COR-L47 (cell line): ENCODE measurements around the gene CYTH1.
A peak's percentile ranks its signal among the peaks of the same experiment; 100 is the strongest.
"Not testable (repeated sequence)": the region's sequence is repeated elsewhere in the genome, so short reads cannot be mapped to it uniquely, and the experiment has no call there.

Source experiments
- DNase-seq: peaks from one replicate; lab custom pipeline; 2025; lab: John Stamatoyannopoulos, UW

Gene CYTH1

DNA sequence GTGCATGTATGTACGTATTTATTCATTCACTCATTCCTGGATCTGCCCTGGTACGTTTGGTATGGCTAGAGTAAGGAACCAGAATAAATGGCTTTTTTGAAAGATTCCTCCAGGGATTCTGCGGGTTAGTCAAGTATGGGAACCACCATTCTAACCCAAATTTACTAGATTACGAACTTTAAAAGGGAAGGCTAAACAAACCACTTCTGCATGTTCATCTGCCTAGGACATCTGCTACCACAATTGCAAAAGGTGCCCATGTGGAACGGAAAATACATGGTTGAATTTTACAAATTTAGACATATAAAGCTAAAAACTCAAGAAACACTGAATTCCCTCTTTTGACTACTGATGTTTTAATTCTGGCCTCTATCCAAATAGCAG, 22.1 kb downstream of the CYTH1 start:
- DNase-seq, result no peak

GRCh38 chr17:78759203-78759968, 22.7 kb downstream of the CYTH1 start:
- peak; percentile 44 for DNase-seq

DNA sequence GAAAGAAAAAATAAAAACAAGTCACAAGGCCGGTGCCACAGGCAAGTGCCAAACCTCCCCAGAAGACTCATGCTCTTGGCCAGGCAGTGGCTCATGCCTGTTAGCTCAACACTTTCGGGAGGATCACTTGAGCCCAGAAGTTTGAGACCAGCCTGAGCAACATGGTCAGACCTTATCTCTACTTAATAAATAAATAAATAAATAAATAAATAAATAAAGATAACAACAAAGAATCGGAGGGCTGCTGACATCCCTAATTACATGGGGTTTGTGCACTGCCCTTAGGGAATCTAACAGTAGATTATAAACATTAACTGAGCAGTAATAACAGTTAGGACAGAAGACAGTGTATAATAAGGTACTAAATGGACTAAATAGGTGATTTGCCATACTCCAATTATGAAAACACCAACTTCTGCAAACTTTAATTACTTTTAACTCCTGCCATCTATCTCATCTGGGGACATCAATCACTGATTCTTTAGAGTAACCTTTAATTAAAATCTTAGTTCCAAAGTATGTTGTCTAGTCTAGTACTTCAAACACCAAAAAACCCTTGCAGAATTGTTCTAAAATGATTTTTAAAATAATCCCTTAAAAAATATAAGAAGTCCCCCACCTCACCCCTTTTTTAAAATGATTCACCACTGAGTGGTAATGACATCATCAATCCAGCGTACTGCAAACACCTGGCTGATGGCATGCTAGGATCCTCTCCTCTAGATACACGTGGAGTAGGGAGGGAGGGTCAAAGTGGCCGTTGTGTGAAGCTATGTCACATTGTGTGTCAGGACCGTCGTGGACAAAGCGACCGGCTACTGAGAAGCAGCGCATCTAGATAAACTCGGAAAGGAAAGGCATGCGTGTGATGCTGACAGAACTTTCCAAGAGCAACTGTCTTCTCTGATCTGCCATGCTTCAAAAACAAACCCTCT, 28.5 kb downstream of the CYTH1 start:
- no peak for DNase-seq

DNA sequence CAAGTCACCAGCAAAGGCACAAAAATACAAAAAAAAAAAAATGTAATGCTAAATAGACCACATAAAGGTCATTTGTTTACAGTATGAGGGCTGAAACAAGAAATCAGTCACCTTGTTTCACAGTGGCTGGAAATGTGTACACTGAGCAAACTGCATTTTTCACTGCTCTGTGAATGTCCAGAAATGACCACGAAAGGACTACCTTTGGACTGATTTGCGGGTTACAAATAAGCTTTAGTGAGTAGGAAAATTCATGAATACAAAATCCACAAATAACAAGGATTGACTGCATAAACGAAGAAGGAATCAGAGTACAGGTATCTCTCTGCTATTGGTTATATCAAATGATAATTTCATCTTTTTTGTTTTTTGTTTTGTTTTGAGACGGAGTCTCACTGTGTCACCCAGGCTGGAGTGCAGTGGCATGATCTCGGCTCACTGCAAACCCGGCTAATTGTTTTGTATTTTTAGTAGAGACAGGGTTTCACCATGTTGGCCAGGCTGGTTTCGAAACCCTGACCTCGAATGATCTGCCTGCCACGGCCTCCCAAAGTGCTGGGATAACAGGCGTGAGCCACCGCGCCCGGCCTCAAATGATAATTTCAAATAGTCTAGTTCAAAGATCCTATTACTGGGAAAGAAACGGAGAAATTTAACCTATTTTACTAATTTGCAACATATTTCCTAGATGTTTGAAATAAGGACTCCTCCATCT, 30.5 kb downstream of the CYTH1 start:
- DNase-seq, result no peak

DNA sequence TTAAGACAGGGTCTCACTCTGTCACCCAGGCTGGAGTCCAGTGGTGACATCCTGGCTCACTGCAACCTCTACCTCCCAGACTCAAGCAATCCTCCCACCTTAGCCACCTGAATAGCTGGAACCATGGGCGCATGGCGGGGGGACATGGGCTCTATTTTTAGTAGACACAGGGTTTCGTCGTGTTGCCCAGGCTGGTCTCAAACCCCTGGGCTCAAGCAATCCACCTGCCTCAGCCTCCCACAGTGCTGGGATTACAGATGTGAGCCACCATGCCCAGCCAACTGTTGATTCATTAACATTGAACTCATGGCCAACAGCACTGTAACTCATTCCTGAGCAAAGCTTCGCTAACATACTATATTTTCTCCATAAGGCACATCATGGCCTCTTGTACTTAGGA, 31.1 kb downstream of the CYTH1 start:
- DNase-seq, result not testable (repeated sequence)

DNA sequence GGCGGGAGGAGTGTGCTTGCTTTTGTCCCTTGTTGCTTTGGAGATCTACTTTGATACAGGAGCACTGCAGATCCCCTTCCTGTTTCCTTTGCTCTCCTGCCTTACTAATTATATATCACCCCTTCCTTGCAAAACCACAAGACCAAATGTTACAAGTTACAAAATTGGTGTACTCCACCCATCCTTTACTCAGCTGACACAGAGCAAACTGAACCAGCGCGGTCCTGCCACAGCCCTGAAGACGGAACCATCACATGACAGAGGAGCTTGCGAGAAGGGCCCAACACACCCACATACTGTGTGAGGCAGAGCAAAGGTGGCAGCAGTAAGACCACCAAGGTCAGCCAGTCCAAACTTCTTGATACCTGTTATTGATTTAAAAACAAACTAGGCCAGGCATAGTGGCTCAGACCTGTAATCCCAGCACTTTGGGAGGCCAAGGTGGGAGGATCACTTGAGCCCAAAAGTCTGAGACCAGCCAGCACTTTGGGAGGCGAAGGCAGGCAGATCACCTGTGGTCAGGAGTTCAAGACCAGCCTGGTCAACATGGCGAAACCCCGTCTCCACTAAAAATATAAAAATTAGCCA, 33.2 kb downstream of the CYTH1 start:
- no peak for DNase-seq

- DNase-seq, result no peak
Measured at GRCh38 chr17:78748048-78748729, 33.9 kb downstream of the CYTH1 start.

DNA sequence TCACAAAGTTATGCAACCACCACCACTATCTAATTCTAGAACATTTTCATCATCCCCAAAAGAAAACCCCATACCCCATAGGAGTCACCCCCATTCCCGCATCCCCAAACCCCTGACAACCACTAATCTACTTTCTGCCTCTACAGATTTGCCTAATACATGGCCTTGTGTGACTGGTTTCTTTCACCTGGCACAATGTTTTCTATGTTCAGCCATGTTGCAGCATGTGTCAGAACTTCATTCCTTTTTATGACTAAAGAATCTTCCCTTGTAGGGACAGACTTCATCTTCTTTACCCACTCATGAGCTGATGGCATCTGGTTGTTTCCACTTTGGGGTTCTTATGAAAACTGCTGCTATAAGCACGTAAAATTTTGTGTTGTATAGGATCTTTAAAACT, 34.6 kb downstream of the CYTH1 start:
- no peak for DNase-seq

DNA sequence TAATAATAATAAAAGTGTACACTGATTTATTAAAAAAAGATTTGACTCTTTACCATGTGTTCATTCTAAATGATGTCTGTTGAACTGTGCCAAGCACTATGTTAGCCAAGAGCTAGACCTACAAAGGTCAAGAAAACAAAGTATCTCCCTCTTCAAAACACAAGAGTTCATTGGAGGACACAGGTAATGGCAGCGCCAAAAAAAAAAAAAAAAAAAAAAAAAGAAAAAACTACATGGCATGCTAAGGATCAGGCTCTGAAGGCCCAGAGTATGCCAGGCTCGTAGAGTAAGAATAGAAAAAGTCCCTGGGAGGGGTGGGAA, 35.2 kb downstream of the CYTH1 start:
- no peak for DNase-seq

- DNase-seq, result no peak
Measured at GRCh38 chr17:78746263-78746948, 35.7 kb downstream of the CYTH1 start.

- DNase-seq, result peak; percentile 12
Measured at GRCh38 chr17:78745407-78746088, 36.5 kb downstream of the CYTH1 start.

- DNase-seq, result no peak
Measured at GRCh38 chr17:78742901-78743300, 39.2 kb downstream of the CYTH1 start.

GRCh38 chr17:78741644-78742284, 40.3 kb downstream of the CYTH1 start:
- DNase-seq, result no peak

DNA sequence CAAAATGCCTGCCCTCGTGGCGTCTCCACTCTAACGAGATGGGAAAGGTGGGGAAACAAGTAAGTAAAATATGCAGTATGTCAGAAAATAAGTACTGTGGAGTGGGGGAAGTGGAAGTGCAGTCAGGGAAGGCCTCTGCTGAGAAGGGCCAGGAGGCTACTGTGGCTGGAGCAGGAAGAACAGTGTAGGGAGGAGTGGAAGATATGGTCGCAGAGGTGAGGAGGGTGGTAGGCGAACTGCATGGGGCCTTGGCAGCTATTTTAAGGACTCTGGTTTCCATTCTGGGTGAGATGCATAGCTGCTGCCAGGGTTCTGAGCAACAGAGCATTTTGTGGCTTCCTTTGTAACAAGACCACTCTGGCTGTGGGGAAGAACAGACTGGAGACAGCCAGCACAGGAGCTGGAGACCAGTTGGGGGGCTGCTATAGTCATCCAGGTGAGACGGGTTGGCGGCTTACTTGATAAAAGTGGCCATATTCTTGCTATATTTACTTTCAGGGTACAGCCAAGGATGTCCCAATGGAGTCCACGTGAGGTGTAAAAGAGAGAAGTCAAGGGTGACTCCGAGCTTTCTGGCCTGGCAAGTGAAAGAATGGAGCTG, 42.6 kb downstream of the CYTH1 start:
- DNase-seq, result no peak

GRCh38 chr17:78738698-78739097, 43.4 kb downstream of the CYTH1 start:
- DNase-seq, result no peak

DNA sequence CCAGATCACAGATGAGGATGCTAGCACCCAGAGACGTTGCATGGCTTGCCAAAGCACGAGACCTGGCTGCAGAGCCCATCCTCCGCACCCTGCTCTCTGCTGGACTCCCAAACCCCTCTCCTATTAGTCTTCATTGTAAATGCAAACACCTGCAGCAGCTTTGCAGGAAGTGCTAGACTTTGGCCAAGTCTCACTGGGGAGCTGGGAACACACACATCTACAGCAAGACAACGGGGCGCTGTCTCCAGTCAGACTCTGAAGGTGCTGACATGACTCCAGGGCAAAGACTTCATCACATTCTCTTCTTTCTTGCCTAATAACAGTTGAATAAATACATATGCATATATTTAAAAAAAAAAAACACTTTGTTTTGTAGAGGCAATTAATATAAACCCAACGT, 43.8 kb downstream of the CYTH1 start:
- peak; percentile 71 for DNase-seq

DNA sequence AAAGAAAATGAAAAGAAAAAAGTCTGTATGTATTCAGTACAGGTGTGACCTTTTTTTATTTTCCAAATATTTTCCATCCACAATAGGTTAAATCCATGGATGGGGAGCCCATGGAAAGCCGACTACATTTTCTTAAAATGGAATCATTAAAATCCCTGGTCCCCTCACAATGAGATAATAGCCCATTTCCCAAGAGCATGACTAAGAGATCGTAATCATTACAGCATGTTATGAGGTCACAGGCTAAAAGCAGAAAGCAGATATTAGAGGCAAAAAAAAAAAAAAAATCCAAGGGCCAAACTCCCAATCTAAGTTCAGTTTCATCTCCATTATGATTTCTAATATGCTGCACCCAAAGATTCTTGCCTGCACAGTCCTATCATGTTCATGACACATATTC, 44.7 kb downstream of the CYTH1 start:
- DNase-seq, result no peak

DNA sequence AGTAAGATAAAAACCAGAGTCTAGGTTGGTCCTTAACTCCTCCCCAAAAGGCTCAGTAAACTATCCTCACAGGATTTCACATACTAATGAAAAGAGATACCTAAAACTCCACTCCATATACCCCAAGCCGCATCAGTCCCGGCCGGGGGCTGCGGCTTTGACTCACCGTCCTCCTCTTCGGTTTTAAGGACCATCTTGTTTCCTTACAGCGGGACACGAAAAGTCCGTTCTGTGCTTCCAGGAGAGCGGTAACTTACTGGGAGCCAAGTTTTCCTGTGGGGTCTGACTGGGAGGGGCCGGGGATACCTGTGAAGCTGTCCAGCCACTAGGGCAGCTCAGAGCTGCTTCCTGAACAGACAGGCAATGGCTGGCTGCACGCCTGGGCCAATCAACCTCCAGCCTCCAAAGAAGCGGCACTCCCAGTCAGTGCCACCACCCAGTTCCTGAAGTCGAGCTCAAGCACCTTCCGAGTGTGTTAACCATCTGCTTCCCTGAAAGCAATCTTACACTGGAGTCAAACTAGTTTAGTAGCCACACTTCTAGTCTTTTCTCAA, 45.5 kb downstream of the CYTH1 start:
- no peak for DNase-seq

DNA sequence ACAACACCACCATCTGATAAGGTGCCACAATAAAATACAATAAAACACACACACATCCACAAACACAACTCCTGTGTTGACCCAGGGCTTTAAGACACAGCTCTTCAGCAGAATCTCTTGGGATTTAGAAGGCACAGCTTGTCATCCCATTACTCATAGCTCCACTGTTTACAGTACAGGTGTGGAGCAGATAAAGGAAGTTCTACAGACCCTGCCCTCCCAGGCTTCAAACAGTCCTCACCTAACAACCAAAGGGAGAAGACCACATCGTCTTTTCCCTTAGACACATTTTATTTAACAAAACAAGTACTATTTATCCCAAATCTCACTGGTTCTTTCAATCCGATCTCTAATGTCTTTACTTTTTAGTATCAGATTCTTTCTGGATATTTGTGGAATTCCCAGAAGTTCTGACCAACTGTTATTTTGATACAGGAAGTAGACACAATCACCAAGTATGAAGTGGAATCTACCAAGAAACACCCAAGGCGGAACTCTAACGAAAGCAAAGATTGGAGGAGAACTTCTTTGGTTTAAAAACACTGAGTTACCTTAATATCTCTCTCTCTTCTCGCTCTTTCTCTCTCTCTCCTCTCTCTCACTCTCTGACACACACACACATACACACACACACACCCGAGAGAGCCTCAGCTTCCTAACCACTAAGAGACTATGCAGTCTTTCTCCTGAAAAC, 46.1 kb downstream of the CYTH1 start:
- peak; percentile 18 for DNase-seq
